Posterior cingulate gyrus (tissue), 11 donors: ENCODE data around the gene PHF8.

Experiments used
- DNase-seq, 10 donors: peaks; one replicate each; pipeline versions ENCODE4 v3.0.0 to v3.0.0-alpha.2; 2020 to 2021; ENCODE audit warnings: mixed read lengths in 3 of 10
- intact Hi-C: fragments of 100-400 bp; cut with DNase I; formaldehyde crosslinking; loops from one replicate; pipeline ENCODE4 v1.15.1; 2023

Gene PHF8

DNA sequence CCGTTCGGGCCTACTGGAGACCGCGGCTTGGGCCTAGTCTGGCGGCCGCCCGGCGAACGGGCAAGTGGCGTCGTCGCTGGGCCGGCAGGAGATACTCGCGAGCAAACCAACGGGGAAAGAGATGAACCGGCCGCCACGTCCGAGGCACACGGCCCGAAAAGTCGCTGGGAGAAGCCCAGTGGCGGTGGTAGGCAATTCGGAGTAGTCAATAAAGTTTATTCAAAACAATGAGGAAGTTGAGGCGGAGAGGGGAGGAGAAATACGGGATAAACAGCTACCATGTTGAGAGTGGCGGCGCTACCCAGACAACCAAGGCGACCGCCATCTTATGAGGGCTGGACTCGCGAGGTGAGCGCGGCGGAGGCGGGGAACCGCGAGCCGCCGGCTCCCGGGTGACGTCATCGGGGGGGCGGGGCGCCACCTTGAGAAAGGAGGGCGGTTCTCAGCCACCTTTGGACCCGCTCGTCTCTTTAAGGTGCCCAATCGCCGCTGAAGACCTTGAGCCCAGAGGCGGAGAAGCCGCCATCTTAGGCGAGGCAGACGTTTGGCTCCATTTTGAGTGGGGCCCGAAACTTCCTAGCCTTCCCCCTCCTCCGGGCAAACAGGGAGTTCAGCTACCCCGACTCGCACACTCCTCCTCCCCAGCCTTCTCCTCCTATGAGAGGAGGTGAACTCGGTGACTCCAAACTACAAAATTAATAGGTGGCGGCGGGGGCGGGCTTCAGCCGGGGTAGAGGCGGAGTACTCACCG lies at the start of gene PHF8:
Gene PHF8 (minus strand): TSS at position 348 of the 751 bp plus-strand sequence. CDS start 1,745 bp downstream, outside the sequence.
- peak; percentile 78 to 98 (median 87) for DNase-seq
- intact Hi-C loops, result loop anchor here (10.0 kb wide), 2 partner anchors 140 to 360 kb away; partner anchors contain the start of genes FAM120C and HUWE1

GRCh38 chrX:54093571-54093970 lies 49.3 kb upstream of the PHF8 start:
- intact Hi-C loops, result no loop called here
- no peak for DNase-seq

DNA sequence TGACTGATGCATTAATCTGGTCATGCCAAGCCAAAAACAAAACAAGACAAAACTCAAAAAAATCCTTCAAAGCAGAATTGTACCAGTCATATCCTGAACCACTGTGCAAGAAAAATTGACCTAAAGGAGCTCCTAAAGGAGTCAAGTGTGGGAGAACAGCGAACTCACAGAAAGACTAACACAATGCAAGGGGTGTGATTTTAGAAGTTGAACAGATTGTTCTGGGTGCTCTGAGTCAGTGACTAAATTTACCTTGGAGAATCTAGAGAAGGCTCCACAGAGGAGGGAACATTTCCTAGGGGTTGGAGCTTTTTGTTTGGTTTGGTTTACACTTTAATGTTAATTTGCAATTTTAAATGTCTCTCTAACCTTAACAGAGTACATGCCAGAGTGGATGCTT lies 48.9 kb upstream of the PHF8 start:
- intact Hi-C loops, result no loop called here
- DNase-seq, result no peak

DNA sequence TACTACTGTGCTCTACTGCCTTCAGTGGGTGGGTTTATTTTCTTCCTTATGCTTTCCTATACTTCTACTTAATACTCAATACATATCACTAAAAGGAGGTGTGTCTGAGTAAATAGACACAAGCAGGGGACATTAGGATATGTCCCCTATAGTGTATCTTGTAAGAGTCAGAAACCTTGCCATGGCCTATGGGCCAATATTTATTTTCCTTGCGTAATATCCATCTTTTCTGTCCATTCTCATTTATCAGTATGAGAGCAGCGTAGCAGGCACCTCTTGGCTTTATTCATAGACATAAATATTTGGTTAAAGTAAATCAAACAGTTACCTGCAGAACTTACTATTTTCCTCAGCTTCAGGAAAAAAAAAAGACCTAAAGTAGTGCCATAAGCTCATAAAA lies 46.6 kb upstream of the PHF8 start:
- intact Hi-C loops, result no loop called here
- DNase-seq, result no peak

DNA sequence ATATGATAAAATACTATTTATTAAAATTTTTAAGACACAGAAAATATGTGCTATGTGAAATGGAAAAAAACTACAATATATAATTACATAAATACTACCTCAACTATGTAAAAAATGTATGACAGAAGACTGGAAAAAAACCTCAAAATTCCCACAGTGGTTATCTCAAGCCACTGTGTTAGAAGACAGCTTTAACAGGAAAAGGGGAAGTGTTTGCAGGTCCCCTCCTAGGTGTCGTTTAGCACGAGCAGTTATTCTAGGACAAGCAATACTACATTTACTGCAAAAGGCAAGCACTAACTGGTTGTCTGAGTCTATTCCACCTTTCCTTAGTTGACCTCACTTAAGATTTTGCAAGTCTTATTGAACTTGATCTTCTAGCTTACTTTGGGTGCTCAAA lies 44.9 kb upstream of the PHF8 start:
- intact Hi-C loops, result no loop called here
- no peak for DNase-seq

DNA sequence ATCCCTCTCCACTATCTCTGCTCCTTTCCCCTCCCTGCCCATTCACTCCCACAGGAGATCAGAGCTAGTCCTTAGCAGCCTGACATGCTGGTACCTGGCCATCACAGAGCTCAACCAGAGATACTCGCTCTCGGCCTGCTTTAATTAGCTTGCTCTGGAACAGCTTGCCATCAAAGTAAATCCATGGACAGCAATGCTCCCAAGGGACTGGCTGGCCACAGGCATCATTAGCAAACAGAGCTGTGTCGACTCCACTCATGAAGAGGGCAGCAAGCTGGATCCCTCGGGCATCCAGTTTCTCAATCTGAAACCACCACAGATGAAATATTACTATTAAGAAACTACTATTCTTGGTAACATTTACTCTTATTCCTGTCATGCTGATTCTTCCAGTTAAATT lies 43.4 kb upstream of the PHF8 start:
- no peak for DNase-seq
- intact Hi-C loops, result no loop called here

DNA sequence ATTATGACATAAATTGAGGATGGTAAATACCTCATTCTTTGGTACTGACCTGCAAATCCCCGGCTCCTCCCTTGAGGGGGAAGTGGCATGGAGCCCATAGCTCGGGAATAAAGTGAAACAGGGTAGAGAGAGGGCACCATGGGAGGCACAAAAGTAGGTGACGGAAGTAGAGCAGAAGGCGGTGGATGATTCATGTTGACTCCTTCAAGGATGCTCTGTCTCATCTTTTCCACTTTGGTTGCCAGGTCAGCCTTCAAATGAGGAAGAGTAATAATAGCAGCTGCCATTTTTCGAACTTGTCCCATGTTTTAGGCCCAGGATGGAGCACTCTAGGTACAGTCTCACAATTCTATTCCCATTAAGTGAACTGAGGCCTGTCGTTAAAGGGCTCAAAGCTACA lies 41.4 kb upstream of the PHF8 start:
- DNase-seq, result no peak
- intact Hi-C loops, result no loop called here

DNA sequence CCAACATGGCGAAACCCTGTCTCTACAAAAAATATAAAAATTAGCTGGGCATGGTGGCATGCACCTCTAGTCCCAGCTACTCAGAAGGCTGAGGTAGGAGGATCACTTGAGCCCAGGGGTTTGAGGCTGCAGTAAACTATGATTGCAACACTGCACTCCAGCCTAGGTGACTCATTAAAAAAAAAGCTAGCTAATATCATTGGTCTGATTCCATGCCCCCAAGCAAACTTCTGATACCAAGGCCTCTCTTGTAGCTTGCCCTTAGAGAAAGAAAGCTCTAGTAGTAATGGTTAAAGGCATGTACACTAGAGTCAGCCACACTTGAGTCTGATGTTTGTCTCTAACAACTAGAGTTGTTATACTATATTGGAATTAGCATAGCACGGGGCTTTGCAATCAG lies 32.6 kb upstream of the PHF8 start:
- intact Hi-C loops, result no loop called here
- no peak for DNase-seq

- DNase-seq, result no peak
- intact Hi-C loops, result no loop called here
These were observed 30.6 kb upstream of the PHF8 start for GRCh38 chrX:54074826-54075225.

GRCh38 chrX:54067766-54068165 lies 23.5 kb upstream of the PHF8 start:
- DNase-seq, result no peak
- intact Hi-C loops, result no loop called here

- intact Hi-C loops, result no loop called here
- DNase-seq, result no peak
These were observed 22.6 kb upstream of the PHF8 start for GRCh38 chrX:54066841-54067240.

- DNase-seq, result no peak
- intact Hi-C loops, result no loop called here
These were observed 20.3 kb upstream of the PHF8 start for GRCh38 chrX:54064564-54064963.

DNA sequence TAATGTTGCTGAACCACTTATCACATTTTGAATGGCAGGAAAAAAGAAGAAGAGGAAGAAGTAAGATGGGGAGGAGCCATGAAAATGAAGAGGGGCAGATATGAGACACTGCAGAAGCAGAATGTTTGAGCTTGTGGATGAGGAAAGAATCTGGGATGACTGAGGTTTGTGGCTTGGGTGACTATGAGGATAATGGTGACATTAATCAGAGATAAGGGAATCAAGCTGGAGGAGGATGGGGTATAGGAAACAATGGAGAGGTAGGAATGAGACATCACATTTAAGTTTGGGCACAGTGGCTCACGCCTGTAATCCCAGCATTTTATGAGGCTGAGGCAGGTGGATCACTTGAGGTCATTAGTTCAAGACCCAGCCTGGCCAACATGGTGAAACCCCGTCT lies 19.1 kb upstream of the PHF8 start:
- intact Hi-C loops, result no loop called here
- DNase-seq, result no peak

- intact Hi-C loops, result loop anchor here (10.0 kb wide), 2 partner anchors 135 to 365 kb away; partner anchors contain the start of genes FAM120C and HUWE1
- DNase-seq, result no peak
These were observed 5.5 kb upstream of the PHF8 start for GRCh38 chrX:54049801-54050200.

- intact Hi-C loops, result loop anchor here (10.0 kb wide), 2 partner anchors 136 to 364 kb away; partner anchors contain the start of genes FAM120C and HUWE1
- DNase-seq, result no peak
These were observed 4.1 kb upstream of the PHF8 start for GRCh38 chrX:54048412-54048811.

DNA sequence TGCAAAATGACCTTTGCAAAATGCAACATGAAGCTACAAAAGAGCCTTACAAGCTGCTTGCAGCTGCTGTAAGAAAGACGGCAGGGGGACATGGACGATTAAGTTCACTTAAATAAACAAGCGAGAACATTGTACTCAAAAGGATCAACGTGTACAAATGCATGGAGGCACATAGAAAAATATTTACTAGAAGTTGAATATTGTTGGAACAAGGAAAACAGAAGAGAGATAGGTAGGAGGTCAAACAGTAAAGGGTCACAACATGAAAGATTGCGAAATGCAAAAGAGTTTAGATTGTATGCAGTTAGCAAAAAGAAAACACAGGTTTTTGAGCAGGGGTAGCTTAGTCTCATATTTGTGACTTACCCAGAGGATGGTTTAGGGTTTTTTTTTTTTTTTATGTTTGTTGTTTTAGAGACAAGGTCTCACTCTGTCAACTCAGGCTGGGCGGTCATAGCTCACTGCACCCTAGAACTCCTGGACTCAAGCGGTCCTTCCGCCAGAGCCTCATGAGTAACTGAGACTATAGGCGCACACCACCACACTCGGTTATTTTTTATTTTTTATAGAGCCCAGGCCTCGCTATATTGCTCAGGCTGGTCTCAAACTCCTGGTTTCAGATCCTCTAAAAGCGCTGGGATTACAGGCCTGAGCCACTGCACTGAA lies 1.4 kb upstream of the PHF8 start:
- DNase-seq, result no peak
- intact Hi-C loops, result loop anchor here (10.0 kb wide), 2 partner anchors 139 to 361 kb away; partner anchors contain the start of genes FAM120C and HUWE1

DNA sequence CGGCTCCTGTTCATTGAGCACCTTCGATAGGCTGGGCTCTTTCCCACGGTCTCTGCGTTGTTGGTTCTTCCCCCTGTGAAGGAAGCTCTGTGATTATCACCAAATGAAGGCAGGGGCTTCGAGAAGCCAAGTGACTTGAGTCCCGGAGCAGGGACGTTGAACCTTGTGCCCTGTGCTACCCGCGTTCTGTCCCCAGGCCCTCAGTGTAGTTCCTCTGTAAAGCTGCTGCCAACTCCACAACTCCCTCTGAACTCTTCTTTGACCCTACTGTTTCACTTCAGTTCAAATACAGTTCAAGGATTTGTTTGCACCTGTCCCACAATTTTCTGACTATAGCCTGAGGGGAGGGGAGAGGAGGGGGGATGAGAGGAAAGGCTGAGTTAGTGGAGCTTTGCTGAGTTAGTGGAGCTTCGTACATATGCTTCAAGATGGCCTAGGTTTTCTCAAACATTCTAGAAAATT lies 635 bp upstream of the PHF8 start:
- intact Hi-C loops, result loop anchor here (10.0 kb wide), 2 partner anchors 140 to 360 kb away; partner anchors contain the start of genes FAM120C and HUWE1
- no peak for DNase-seq

- intact Hi-C loops, result loop anchor here (10.0 kb wide), 2 partner anchors 141 to 359 kb away; partner anchors contain the start of genes FAM120C and HUWE1
- DNase-seq, result peak in 9 of 10 donors; percentile 15 to 91 (median 29)
These were observed 640 bp downstream of the PHF8 start for GRCh38 chrX:54043541-54044125.

GRCh38 chrX:54043056-54043455 lies 1.2 kb downstream of the PHF8 start:
- no peak for DNase-seq
- intact Hi-C loops, result loop anchor here (10.0 kb wide), 2 partner anchors 142 to 358 kb away; partner anchors contain the start of genes FAM120C and HUWE1

GRCh38 chrX:54042609-54043021 lies 1.7 kb downstream of the PHF8 start:
- intact Hi-C loops, result loop anchor here (10.0 kb wide), 2 partner anchors 142 to 358 kb away; partner anchors contain the start of genes FAM120C and HUWE1
- peak in 5 of 10 donors; percentile 8 to 90 (median 28) for DNase-seq

- no peak for DNase-seq
- intact Hi-C loops, result no loop called here
These were observed 13.9 kb downstream of the PHF8 start for GRCh38 chrX:54030329-54030728.
